Epithelial cell of esophagus (primary cell): Measurements from ENCODE around the gene MEGF6.

Source experiments
- DNase-seq: peaks from one replicate; pipeline ENCODE4 v3.0.0; 2010; ENCODE audit warnings: low read depth
- H3K4me3 ChIP-seq: 2 replicates; pipeline ENCODE4 v1.5.1; 2011; ENCODE audit warnings: mild to moderate bottlenecking, low read length, control low read depth
- CTCF ChIP-seq: IDR thresholded peaks from 2 replicates; pipeline ENCODE4 v1.5.1; 2011; ENCODE audit warnings: low read depth, mild to moderate bottlenecking, low read length, control low read depth, inconsistent platforms; ENCODE audit not compliant: insufficient read depth; ENCODE audit errors: missing control alignments

The MEGF6 gene

DNA sequence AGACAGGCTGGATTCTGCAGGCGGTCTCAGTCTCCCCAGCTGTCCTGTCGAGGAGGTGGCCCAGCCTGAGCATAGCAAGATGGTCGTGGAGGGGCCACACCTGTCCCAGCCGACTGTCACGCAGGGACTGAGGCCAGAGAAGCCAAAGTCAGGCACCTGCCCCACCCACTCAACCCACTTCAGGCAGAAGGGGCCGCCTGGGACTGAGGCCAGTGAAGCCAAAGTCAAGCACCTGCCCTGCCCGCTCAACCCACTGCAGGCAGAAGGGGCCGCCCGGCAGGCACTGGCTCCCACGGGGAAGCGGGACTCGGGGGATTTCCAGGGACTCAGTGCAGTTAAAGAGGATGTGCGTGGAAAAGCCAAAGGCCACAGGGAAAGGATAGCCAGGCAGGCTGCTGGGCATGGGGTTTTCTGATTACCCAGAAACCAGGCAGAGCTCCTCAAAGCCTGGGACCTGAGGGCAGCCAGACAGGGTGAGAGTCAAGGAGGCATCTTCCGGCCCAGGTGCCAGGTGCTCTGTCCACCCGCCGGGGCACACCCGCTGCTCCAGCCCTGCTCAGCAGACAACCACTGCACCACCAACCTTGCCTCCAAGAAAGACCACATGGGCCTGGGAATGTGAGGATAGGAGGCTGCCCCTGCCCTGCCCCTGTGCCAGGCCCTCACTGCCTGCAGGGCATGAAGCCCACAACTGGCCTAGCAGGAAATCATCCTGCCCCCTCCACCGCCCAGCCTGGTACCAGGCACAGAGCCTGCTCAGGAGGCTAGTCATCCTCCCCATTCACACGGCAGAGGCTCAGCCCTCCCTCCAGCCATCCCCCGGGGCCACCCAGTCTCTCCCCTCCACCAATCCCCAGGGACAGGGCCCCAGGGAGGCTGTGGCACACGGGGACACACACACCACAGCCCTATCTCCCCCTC lies 41.0 kb downstream of the MEGF6 start:
- no peak for TF ChIP-seq CTCF
- no peak for DNase-seq
- no peak overlapping the region for H3K4me3 ChIP-seq

- DNase-seq, result no peak
- TF ChIP-seq CTCF, result no peak
- H3K4me3 ChIP-seq, result no peak overlapping the region
Observed at GRCh38 chr1:3569436-3569835, 41.9 kb downstream of the MEGF6 start.

- TF ChIP-seq CTCF, result no peak
- DNase-seq, result no peak
- H3K4me3 ChIP-seq, result no peak overlapping the region
Observed at GRCh38 chr1:3568815-3569435, 42.4 kb downstream of the MEGF6 start.

DNA sequence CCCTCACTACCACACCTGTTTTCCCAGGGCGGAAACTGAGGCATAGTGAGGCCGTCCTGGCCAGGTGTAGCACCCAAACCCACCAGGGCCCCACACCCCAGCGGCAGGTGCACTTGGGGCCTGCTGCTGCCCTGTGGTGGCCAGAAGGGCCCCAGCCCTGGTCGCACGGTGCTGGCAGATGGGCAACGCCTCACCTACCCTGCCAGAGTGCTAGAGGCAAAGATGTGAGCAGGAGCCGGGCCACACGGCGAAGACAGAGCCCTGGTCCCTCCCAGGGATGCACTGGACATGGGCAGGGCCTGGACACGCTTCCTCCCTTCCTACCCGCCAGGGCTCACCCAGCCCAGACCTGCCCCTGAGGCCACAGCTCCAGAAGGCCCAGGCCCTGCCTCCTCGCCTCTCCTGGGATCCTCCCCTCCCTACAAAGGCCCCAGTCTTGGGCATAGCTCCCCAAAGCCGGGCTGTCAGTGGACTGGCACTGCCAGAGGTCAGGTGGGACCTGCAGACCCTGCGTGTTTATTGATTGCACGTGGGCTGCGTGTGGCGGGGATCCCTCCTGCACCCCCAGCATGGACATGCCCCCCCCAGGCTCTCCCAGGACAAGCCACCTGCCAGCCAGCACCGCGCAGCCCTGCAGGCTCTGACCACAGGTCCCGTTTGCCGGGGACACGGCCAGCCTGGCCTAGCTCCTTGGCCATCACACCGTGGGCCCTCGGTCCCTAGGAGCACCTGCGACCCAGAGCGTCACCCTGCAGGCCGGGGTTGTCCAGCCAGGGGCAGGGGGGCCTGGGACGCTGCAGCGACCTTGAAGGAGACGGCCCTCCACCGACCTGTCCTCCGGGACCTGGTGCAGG lies 44.1 kb downstream of the MEGF6 start:
- TF ChIP-seq CTCF, result no peak
- no peak for DNase-seq
- H3K4me3 ChIP-seq, result no peak overlapping the region

- no peak for DNase-seq
- TF ChIP-seq CTCF, result no peak
- no peak overlapping the region for H3K4me3 ChIP-seq
Observed at GRCh38 chr1:3566003-3566885, 45.1 kb downstream of the MEGF6 start.
